HL-60 (cell line): ENCODE measurements around the gene ADCY5.

ENCODE experiments used
- DNase-seq, 2 experiments: peaks; one replicate each; pipeline ENCODE4 v3.0.0-alpha.2; 2010 to 2020; ENCODE audit warnings: low read depth in 1 of 2, low spot score in 1 of 2
- H3K27ac ChIP-seq: fragments of 250-450 bp; sonication (Bioruptor Pico); replicated peaks from 2 replicates; pipeline ENCODE4 v1.5.1; 2020; ENCODE audit warnings: mild to moderate bottlenecking, moderate library complexity
- H3K27me3 ChIP-seq: fragments of 250-450 bp; sonication (Bioruptor Pico); 2 replicates; pipeline ENCODE4 v1.5.1; 2021; ENCODE audit warnings: mild to moderate bottlenecking, moderate library complexity; ENCODE audit not compliant: insufficient read depth, poor library complexity, severe bottlenecking
- H3K4me3 ChIP-seq: replicated peaks from 2 replicates; pipeline ENCODE4 v1.5.1; 2011; ENCODE audit warnings: mild to moderate bottlenecking, control low read depth, low read length; ENCODE audit not compliant: insufficient read depth
- CTCF ChIP-seq: IDR thresholded peaks from one replicate; pipeline ENCODE4 v1.5.1; 2011; ENCODE audit warnings: low read length, control low read depth, inconsistent platforms; ENCODE audit not compliant: insufficient read depth
- GABPA ChIP-seq: IDR thresholded peaks from 2 replicates; pipeline ENCODE4 v1.6.1; 2012; ENCODE audit warnings: low read depth
- POLR2AphosphoS5 ChIP-seq: IDR thresholded peaks from 2 replicates; pipeline ENCODE4 v1.6.1; 2012; ENCODE audit warnings: low read depth
- REST ChIP-seq: IDR thresholded peaks from 2 replicates; pipeline ENCODE4 v1.6.1; 2012; ENCODE audit warnings: low read depth; ENCODE audit not compliant: insufficient replicate concordance
- SPI1 ChIP-seq: IDR thresholded peaks from 2 replicates; pipeline ENCODE4 v1.6.1; 2012; ENCODE audit warnings: low read depth, mild to moderate bottlenecking, borderline replicate concordance

Gene ADCY5

GRCh38 chr3:123446210-123446609 lies 2.7 kb downstream of the ADCY5 start:
- no peak overlapping the region for H3K27ac ChIP-seq
- peaks cover 31% of the 10 kb centered on the region for H3K27me3 ChIP-seq
- H3K4me3 ChIP-seq = no peak overlapping the region
- TF ChIP-seq GABPA (no peak), REST (no peak), CTCF (no peak), SPI1 (no peak), POLR2AphosphoS5 (no peak)
- DNase-seq = no peak

GRCh38 chr3:123445702-123446101 lies 3.2 kb downstream of the ADCY5 start:
- DNase-seq = no peak
- no peak overlapping the region for H3K27ac ChIP-seq
- no peak overlapping the region for H3K4me3 ChIP-seq
- peaks cover 26% of the 10 kb centered on the region for H3K27me3 ChIP-seq
- TF ChIP-seq REST (no peak), CTCF (no peak), SPI1 (no peak), POLR2AphosphoS5 (no peak), GABPA (no peak)

GRCh38 chr3:123444744-123445143 lies 4.1 kb downstream of the ADCY5 start:
- TF ChIP-seq CTCF (no peak), POLR2AphosphoS5 (no peak), GABPA (no peak), REST (no peak), SPI1 (no peak)

More at GRCh38 chr3:123444744-123445143, 4.1 kb downstream of the ADCY5 start:
- Histone ChIP-seq H3K4me3 (no peak overlapping the region), H3K27me3 (peaks cover 20% of the 10 kb centered on the region), H3K27ac (no peak overlapping the region)
- DNase-seq = no peak
